Activated CD8-positive, alpha-beta T cell treated with anti-CD3 and anti-CD28 coated beads for 36 hours (primary cell): ENCODE data around the gene CFH. TPM values are rescaled to one million over a fixed set of nuclear protein-coding genes. Genes with fewer than 3 reads are reported as not detected.
"Not testable (repeated sequence)": the region's sequence is repeated elsewhere in the genome, so short reads cannot be mapped to it uniquely, and the experiment has no call there.

Source experiments
- ATAC-seq: fragments of 200-7000 bp; cut with Tn5 transposase; one replicate; pipeline ENCODE4 v1.10.0; 2021; ENCODE audit warnings: mild to moderate bottlenecking, moderate library complexity
- CTCF ChIA-PET: fragments of 350-600 bp; sonication (Branson Sonifier 250); formaldehyde crosslinking; loops from one replicate; lab custom pipeline; 2021; ENCODE audit warnings: antibody characterized with exemption; lab: Charles Lee
- POLR2A ChIA-PET: fragments of 350-600 bp; sonication (Branson Sonifier 250); formaldehyde crosslinking; loops from one replicate; lab custom pipeline; 2021; ENCODE audit warnings: antibody characterized with exemption; lab: Charles Lee
- DNase-seq: peaks from one replicate; pipeline ENCODE4 v3.0.0-alpha.2; 2020
- H3K27ac Mint-ChIP-seq: one replicate; pipeline ENCODE4 v1.8.0; 2021; ENCODE audit warnings: mild to moderate bottlenecking, mixed read lengths
- H3K27me3 Mint-ChIP-seq: one replicate; pipeline ENCODE4 v1.8.0; 2021; ENCODE audit warnings: mixed read lengths
- H3K36me3 Mint-ChIP-seq: one replicate; pipeline ENCODE4 v1.8.0; 2021; ENCODE audit warnings: low read depth, mixed read lengths
- H3K4me1 Mint-ChIP-seq: one replicate; pipeline ENCODE4 v1.8.0; 2021; ENCODE audit warnings: low read depth, mixed read lengths
- H3K4me3 Mint-ChIP-seq: one replicate; pipeline ENCODE4 v1.8.0; 2021; ENCODE audit warnings: mild to moderate bottlenecking, moderate library complexity, mixed read lengths
- H3K9me3 Mint-ChIP-seq: one replicate; pipeline ENCODE4 v1.8.0; 2021; ENCODE audit warnings: mixed read lengths
- intact Hi-C: fragments of 100-400 bp; cut with micrococcal nuclease; formaldehyde crosslinking; loops from one replicate; pipeline ENCODE4 v1.10.0; 2022
- total RNA-seq, 2 experiments: library from RNA; stranded (reverse); gene quantifications; one replicate each; pipeline ENCODE4 v1.2.3, GENCODE V29; 2021
- TF ChIP-seq, protein P1 (sequence below): fragments of 200-600 bp; IDR thresholded peaks from one replicate; pipeline ENCODE4 v1.8.0; 2022; ENCODE audit warnings: antibody characterized with exemption, mild to moderate bottlenecking

Gene CFH
- total RNA-seq, 2 experiments from 2014 or later: 0.38 to 0.68 TPM

GRCh38 chr1:196685506-196685905 is 33.7 kb downstream of the CFH start:
- TF ChIP-seq, protein P1, sequence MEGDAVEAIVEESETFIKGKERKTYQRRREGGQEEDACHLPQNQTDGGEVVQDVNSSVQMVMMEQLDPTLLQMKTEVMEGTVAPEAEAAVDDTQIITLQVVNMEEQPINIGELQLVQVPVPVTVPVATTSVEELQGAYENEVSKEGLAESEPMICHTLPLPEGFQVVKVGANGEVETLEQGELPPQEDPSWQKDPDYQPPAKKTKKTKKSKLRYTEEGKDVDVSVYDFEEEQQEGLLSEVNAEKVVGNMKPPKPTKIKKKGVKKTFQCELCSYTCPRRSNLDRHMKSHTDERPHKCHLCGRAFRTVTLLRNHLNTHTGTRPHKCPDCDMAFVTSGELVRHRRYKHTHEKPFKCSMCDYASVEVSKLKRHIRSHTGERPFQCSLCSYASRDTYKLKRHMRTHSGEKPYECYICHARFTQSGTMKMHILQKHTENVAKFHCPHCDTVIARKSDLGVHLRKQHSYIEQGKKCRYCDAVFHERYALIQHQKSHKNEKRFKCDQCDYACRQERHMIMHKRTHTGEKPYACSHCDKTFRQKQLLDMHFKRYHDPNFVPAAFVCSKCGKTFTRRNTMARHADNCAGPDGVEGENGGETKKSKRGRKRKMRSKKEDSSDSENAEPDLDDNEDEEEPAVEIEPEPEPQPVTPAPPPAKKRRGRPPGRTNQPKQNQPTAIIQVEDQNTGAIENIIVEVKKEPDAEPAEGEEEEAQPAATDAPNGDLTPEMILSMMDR: no peak
- CTCF ChIA-PET: no interaction called here
- ATAC-seq: no peak
- DNase-seq: no peak
- Mint-ChIP-seq H3K27ac (no peak overlapping the region), H3K9me3 (no peaks in the 10 kb centered on the region), H3K4me3 (no peak overlapping the region), H3K27me3 (no peaks in the 10 kb centered on the region), H3K36me3 (no peaks in the 10 kb centered on the region), H3K4me1 (no peaks in the 10 kb centered on the region)
- POLR2A ChIA-PET: no interaction called here
- intact Hi-C loops: no loop called here

GRCh38 chr1:196689001-196689400 is 37.2 kb downstream of the CFH start:
- CTCF ChIA-PET: no interaction called here
- H3K9me3 Mint-ChIP-seq: no peaks in the 10 kb centered on the region
- intact Hi-C loops: no loop called here
- H3K4me1 Mint-ChIP-seq: no peaks in the 10 kb centered on the region
- no peak for DNase-seq
- TF ChIP-seq, protein P1: no peak
- H3K36me3 Mint-ChIP-seq: no peaks in the 10 kb centered on the region
- H3K27me3 Mint-ChIP-seq: no peaks in the 10 kb centered on the region
- no peak overlapping the region for H3K4me3 Mint-ChIP-seq
- ATAC-seq: no peak
- POLR2A ChIA-PET: interaction anchor here (0.6 kb wide), 1 partner anchor 1707 kb away, joined by 3 read pairs; no protein-coding TSS in a partner anchor
- no peak overlapping the region for H3K27ac Mint-ChIP-seq

- Mint-ChIP-seq H3K27me3 (no peaks in the 10 kb centered on the region), H3K4me3 (no peak overlapping the region), H3K36me3 (no peaks in the 10 kb centered on the region), H3K4me1 (no peaks in the 10 kb centered on the region), H3K9me3 (no peaks in the 10 kb centered on the region), H3K27ac (no peak overlapping the region)
- CTCF ChIA-PET: no interaction called here
- TF ChIP-seq, protein P1: no peak
- POLR2A ChIA-PET: no interaction called here
- DNase-seq (no peak), ATAC-seq (no peak)
- intact Hi-C loops: no loop called here
Measured at GRCh38 chr1:196690582-196690981, 38.7 kb downstream of the CFH start.

DNA sequence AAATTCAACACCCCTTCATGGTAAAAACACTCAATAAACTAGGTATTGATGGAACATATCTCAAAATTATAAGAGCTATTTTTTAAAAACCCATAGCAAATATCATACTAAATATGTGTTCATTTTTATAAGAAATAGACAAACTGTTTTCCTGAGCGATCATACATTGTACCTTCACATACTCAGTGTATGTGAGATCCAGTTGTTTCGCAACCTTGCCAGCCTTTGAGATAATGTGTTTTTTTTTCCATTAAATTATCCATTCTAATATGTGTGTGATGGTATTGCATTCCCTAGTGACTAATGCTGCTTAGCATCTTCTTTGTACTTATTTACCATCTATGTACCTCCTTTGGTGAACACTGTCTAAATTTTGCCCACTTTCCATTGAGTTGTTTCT is 47.1 kb downstream of the CFH start:
- intact Hi-C loops: no loop called here
- H3K27me3 Mint-ChIP-seq: no peaks in the 10 kb centered on the region
- peaks cover 10% of the 10 kb centered on the region for H3K9me3 Mint-ChIP-seq
- H3K36me3 Mint-ChIP-seq: no peaks in the 10 kb centered on the region
- no peak overlapping the region for H3K4me3 Mint-ChIP-seq
- TF ChIP-seq, protein P1: no peak
- ATAC-seq (no peak), DNase-seq (no peak)
- CTCF ChIA-PET: no interaction called here
- no peaks in the 10 kb centered on the region for H3K4me1 Mint-ChIP-seq
- H3K27ac Mint-ChIP-seq: no peak overlapping the region
- POLR2A ChIA-PET: no interaction called here

- peaks cover 10% of the 10 kb centered on the region for H3K9me3 Mint-ChIP-seq
- no peaks in the 10 kb centered on the region for H3K27me3 Mint-ChIP-seq
- no peak overlapping the region for H3K27ac Mint-ChIP-seq
- intact Hi-C loops: no loop called here
- no peaks in the 10 kb centered on the region for H3K4me1 Mint-ChIP-seq
- ChIA-PET POLR2A (no interaction called here), CTCF (no interaction called here)
- TF ChIP-seq, protein P1: no peak
- ATAC-seq (no peak), DNase-seq (no peak)
- no peak overlapping the region for H3K4me3 Mint-ChIP-seq
- no peaks in the 10 kb centered on the region for H3K36me3 Mint-ChIP-seq
Measured at GRCh38 chr1:196701144-196701543, 49.3 kb downstream of the CFH start.

DNA sequence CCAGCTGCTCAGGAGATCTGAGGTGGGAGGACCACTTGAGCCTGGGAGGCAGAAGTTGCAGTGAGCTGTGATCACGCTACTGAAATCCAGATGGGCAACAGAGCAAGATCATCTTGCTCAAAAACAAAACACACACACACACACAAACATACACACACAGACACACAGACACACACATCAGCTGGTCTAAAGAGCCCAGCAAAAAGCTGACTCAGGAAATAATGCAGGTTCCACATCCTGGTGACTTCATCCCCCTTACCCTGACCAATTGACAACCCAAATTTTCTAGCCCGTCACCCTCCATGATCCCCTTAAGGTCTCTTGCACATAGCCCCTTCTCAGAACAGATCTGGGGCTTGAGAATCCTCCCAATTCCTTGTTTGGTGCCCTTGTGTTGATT is 58.0 kb downstream of the CFH start:
- ATAC-seq, H3K27me3 Mint-ChIP-seq, H3K4me3 Mint-ChIP-seq, H3K27ac Mint-ChIP-seq, H3K9me3 Mint-ChIP-seq, H3K4me1 Mint-ChIP-seq, intact Hi-C loops, DNase-seq, H3K36me3 Mint-ChIP-seq, POLR2A ChIA-PET: not testable (repeated sequence)
- CTCF ChIA-PET: interaction anchor here (1.6 kb wide), 1 partner anchor 79 kb away, joined by 3 read pairs; no protein-coding TSS in a partner anchor
